Measurements from ENCODE around the gene NIBAN1.
"Not testable (repeated sequence)": the region's sequence is repeated elsewhere in the genome, so short reads cannot be mapped to it uniquely, and the experiment has no call there.

The NIBAN1 gene

DNA sequence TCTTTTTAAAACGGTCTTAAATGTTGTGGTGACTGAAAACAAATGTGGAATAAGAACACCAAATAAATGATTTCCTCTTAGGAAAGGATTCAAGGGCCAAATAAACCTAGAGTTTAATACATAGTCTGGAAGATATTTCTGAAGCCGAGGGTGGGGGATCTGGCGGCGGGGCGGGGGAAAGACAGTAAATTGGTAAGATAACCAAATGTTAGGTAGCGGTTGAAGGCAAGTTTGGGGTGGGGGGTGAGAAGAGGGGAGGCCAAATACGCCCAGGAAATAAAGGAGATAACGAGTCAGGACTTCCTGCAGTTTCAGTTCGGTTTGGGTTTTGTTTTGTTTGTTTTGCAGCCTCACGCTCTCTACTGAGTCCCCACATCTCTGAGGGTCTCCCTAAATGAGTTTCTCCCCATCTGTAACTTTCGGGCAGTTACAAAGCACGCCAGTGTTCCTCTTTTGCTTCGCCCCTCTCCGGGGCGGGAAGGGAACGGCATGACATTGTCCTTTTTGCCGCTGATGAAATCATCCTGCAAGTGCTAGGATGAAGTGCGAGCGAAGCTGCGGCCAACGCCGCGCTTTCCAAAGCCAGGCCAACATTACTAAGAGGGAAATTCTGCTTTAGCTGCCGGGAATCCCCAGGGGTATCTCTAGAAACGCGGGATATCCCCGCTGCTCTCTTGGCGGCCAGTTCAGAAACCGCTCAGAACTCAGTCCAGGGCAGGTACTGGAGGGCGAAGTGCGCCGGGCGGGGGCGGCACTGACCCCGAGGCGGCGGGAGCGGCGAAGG is 844 bp downstream of the NIBAN1 start:
- DNase-seq (ENCODE audit: insufficient read length, low spot score) (no peak), FAIRE-seq (peak; percentile 82)

DNA sequence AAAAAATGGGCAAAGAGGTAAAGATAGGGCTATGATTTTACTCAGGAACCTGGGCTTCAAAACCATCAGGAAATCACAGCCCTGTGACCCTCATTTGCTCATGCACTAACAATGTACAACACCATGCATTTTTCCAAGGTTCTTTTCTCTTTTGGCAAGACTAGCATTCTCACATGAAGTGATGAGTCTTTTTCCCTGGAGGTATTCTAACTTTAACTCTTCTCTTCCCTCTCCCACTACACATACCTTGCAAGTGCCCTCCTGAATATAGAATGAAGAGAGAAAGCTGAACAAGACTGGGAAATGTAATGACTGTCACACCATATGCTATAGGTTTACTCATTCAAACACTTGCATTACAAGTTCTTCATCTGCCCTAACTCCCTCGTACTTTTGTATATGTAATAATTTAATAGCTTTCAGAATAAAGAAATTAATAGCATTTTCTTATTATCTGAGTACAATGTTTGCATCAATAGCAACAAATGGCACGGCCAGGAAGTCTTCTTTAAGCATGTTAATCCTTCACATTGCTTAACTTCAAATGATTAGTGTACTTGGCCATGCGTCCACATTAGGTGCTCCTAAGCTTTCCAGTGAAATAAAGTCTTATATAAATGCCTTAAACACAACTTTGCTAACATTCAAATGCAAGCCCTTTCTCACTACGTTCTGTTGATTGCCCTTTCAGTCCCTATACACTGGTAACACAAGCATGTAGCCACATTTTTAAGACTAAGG is 1.8 kb downstream of the NIBAN1 start:
- DNase-seq (ENCODE audit: insufficient read length, low spot score), result no peak
- no peak for FAIRE-seq

DNA sequence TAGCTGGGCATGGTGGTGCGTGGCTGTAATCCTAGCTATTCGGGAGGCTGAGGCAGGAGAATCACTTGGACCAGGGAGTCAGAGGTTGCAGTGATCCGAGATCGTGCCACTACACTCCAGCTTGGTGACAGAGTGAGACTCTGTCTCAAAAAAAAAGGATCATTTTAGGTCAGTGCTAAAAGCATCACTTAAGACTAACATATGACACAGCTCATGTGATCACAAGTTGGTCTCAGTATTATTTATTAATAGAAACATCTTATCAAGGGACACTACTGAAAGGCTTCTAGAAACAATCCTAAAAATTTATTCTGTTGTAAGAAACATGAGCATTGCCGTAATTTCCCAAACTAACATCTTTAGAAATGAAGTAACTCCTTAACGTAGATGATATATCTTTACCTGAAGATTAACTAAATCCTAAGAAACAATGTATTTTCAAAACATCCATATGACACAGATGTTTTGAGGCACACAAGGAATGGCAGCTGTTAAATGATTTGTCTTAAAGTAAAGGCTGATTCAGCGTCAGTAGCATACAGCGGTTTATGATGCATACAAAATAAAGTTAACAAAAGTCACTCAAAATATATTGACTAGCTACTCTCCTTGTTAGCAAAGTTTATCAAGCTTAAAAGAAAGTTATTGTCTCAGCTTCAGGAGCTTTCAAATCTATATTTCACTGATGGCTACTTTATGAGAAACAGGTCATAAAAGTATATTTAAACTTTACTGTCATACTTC is 2.6 kb downstream of the NIBAN1 start:
- FAIRE-seq (no peak), DNase-seq (ENCODE audit: insufficient read length, low spot score) (no peak)

DNA sequence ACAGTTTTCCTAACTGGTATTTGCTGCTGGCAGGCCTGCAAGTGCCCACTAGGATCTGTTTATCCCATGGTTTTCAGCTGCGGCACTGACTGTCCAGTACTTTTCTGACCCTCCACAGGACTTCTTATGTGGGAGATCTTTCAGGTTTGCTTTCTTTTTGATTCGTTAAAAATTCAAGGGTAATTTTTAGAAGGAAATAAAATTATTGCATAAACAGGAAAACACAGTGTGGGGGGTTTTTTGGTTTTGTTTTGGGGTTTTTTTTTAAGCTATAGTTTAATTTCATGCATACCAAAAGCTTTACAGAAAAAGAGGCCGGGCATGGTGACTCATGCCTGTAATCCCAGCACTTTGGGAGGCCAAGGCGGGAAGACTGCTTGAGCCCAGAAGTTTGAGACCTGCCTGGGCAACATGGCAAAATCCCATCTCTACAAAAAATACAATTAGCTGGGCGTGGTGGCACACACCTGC is 3.6 kb downstream of the NIBAN1 start:
- no peak for DNase-seq (ENCODE audit: insufficient read length, low spot score)

DNA sequence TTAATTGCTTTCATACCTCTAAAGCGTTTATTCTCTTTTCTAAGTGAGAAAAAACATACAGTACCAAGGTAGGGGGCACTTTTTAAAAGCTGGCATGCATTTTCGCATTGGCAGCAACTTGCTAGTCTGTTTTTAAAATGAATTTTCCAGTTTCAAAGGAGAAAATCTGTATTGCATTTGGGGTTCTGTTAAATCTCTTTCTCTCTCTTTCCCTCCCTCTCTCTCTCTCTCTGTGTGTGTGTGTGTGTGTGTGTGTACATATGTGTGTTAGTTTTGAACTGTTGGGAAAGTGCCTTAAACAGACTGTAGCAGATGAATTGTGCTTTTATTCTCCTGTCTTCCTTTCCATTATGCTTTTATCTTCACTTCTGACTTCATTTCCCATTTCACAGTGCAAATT is 7.3 kb downstream of the NIBAN1 start:
- DNase-seq (ENCODE audit: insufficient read length, low spot score) (no peak), FAIRE-seq (no peak)

More for the DNA sequence above, 3.6 kb downstream of the NIBAN1 start:
- FAIRE-seq, result no peak

DNA sequence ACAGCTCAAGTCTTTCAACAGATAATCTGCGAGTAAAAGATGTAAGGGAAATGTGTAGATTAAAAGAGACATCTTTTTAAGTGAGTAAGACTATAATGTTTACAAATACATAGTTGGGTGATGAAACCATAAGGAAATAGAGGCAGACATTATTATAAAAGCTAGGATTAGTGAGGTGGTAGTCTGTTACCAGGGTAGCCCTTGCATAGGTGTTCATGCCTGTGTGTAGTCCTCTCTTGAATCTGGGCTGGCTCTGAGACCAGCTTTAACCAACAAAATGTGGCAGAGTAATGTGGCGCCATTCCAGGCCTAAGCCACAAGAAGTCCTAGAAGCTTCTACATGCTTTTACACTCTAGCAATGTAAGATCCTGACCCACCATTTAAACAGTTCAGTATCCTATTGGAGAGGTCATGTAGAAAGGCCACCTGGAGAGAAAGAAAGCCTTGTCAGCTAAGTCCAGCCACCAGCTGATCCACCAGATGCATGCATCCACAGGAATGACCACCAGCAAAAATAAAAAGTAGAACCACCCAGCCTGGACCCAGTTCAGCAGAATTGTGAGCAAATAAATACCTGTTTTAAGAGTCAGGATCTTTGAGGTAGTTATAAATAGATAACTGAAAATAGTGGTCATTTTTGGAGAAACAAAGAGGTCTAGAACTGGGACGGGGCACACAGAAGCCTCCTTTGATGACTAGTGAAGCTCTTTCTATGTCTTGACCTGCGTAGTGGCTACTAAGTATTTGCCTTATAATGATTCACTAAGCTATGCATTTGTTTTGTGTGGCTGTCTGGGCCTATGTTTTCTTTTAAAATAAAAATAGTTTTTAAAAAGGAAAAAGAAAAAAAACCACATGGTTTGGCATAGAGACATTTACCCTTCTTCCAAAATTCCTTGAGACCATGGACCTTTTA is 8.1 kb downstream of the NIBAN1 start:
- FAIRE-seq, result no peak
- no peak for DNase-seq (ENCODE audit: insufficient read length, low spot score)

DNA sequence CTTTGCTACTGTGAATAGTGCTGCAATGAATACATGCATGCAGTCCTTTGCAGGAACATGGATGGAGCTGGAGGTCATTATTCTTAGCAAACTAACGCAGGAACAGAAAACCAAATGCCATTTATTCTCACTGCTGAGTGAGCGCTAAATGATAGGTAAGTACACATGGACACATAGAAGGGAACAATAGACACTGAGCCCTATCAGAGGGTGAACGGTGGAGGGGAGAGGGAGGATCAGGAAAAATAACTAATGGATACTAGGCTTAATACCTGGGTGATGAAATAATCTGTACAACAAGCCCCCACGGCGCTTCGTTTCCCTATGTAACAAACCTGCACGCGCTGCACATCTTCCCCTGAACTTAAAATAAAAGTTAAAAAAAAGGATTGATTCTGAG is 8.9 kb downstream of the NIBAN1 start:
- DNase-seq (ENCODE audit: insufficient read length, low spot score) (no peak), FAIRE-seq (no peak)

DNA sequence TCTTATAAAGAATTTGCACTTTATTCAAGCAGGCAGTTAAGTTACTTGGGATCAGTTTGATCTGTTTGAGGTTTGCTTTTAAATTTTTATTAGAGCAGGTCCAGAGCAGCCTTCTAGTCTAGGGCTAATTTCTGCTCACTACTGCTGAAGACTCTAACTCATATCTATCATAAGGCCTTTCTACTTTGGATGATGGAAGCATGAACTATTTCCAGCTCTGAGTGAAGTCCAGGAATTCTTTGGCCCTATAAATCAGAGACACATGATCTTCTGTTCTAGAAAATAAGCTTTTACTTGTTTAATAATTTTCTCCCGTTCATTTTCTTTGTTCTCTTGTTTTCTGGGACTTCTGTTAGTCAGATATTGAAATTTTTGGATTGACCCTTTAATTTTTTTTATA is 14.7 kb downstream of the NIBAN1 start:
- DNase-seq (ENCODE audit: insufficient read length, low spot score), result no peak
- no peak for FAIRE-seq

DNA sequence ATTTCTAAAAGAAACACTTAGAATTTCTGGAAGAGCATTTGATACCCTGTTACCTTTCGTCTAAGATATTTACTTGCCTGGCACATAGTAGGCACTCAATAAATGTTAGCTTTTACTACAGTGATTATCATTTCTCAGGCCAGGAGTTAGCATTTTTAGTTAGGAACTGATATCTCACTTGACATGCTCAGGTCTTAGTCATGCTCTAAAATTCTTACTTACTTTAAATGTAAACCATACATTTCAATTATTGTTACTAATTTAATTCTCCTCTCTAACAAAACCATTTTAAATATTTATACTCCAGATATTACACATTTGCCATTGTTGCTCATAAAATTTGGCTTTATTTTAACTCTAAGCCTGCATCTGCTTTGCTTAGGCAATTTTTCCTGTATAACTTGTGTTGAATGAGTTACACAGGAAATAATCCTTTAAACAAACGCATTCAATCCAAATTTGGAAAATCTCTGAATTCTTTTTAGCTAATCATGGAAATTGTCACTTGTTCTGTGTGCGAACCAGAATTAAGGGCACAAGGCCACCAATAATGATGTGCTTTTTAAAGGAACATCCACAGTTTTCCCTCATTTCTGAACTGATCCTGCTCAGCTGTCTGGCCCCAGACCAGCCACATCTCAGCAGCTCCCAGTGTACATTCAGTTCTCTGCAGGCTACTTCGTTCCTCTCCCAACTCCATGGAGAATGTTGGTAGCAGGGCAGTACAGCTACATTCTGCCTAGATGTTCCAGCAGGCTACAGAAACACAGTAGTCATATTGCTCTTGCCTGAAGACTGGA is 15.6 kb downstream of the NIBAN1 start:
- FAIRE-seq (no peak), DNase-seq (ENCODE audit: insufficient read length, low spot score) (no peak)

DNA sequence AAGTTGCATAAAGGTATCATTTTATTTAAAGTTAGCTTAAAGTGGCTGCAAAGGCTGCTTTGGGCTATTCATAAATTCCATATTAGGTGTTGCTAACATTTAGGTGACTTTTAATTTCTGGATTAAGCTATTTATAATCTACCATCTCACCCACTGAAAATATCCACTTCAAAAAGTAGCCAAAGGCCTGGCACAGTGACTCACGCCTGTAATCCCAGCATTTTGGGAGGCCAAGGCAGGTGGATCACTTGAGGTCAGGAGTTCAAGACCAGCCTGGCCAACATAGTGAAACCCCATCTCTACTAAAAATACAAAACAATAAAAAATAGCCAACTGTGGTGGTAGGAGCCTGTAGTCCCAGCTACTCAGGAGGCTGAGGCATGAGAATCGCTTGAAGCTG is 16.4 kb downstream of the NIBAN1 start:
- FAIRE-seq; DNase-seq (ENCODE audit: insufficient read length, low spot score): not testable (repeated sequence)

DNA sequence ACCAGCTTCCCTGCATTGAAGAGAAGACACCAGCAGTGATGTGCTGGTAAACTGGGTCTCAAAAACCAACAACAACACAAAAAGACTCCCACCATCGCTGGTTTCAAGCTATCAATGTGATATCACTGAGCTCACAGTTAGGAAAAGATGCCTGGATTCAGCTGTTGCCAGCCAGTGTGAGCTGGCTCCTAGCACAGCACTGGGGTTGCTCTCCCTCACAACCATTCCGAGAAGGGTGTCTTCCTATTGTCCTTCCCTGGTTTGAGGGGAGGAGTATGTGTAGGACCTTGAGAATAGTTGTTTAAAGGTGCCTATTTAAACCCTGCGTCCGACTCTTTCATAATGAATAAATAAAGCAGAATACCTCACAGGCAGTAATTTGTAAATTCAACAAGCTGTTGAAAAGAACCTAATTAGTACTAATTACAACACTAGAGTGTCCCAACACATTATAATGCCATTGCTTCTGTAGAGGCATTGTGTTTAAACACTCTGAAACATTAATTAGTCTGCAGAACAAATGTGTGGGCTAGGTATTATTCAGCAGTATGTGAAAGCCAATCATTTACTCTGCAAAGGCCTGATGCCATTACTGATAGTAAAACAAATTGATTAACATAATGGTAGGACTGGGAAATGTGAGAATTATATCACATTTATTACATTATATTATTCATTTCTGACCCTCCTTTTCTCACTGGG is 17.2 kb downstream of the NIBAN1 start:
- no peak for DNase-seq (ENCODE audit: insufficient read length, low spot score)
- no peak for FAIRE-seq

DNA sequence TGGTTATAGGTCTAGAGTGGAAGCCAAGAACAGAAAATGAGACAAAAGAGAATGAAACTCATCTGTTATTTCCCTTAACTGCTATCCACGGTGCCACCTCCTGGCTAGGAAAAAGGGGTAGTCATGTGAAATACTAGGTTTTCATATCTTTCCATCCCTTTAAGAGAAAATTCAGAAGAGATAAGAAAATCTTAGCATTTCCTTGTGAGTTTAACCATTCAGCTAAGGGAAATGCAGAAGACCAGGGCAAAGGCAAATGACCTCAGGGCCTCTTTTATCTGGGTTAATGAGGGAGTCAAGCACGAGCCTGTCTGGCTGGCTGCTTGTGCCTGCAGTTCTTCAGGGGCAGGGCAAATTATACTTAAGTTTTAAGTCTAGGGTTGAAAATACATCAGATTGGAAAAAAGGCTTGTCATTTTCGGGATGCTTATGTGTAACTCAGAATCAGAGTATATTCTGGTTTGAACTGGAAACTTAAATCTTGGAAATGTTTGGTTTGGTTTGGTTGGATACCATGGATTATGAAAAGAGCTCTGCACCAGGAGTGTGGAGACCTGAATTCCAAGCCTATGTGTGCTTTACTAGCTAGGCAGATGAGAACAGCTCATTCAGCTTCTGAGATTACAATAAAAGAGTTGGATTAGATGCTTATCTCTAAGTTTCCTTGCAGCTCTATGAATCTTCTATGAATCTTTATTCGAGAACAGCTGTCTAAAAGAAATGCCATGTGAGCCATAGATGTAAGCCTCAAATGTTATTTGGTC is 19.9 kb downstream of the NIBAN1 start:
- DNase-seq (ENCODE audit: insufficient read length, low spot score) (no peak), FAIRE-seq (no peak)

DNA sequence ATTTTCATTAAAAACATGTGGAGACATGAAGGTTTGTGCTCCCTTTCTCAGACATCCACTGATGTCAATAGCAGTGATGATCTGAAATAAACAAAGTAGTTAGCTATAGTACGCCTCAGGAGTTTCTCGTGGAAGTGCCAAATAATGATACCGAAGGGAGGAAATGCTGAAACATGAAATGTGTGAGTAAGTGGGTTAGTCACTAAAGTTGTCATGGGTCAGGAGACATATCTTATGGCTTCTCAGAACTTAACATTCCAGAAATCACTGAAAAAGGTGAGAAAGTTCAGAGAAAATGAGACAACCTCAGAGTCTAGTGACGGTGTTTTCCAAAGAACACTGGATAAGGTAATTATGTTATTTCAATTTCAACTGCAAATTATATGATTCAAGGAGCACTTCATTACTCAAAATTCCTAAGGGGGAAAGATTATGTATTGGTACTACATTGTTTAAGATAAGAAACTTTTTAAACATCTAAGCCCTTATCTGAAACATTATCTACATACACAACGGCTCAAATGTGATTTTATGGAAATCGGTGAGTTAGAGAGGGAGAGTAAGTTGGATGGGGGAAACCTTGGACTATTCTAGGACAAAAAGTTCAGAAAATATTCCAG is 20.6 kb downstream of the NIBAN1 start:
- FAIRE-seq (no peak), DNase-seq (ENCODE audit: insufficient read length, low spot score) (no peak)

DNA sequence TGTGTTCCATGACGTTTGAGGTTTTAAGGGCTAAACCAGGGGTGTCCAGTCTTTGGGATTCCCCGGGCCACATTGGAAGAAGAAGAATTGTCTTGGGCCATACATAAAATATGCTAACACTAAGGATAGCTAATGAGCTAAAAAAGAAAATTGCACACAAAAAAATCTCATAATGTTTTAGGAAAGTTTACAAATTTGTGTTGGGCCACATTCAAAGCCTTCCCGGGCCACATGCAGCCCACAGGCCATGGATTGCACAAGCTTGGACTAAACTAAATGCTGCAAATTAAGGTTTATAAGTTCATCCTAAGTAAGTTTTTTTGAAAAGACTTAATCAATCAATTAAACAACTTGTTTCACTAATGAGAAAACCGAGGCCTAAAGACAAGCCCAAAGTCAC is 21.9 kb downstream of the NIBAN1 start:
- FAIRE-seq (no peak), DNase-seq (ENCODE audit: insufficient read length, low spot score) (no peak)

DNA sequence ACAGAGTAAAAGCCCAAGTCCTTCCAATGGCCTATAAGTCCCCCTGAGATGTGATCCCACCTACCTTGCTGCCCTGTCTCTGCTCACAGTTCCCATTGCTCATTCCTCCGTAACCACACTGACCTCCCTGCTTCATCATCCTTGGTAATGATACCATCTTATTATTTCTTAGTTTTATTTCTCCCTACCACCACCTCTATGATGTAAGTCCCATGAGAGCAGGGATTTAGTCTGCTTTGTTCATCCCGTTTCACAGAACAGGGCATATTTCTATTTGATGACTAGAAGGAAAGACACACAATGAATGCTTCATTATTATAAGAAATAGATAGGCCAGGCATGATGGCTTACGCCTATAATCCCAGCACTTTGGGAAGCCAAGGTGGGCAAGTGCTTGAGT is 22.5 kb downstream of the NIBAN1 start:
- FAIRE-seq (no peak), DNase-seq (ENCODE audit: insufficient read length, low spot score) (no peak)

DNA sequence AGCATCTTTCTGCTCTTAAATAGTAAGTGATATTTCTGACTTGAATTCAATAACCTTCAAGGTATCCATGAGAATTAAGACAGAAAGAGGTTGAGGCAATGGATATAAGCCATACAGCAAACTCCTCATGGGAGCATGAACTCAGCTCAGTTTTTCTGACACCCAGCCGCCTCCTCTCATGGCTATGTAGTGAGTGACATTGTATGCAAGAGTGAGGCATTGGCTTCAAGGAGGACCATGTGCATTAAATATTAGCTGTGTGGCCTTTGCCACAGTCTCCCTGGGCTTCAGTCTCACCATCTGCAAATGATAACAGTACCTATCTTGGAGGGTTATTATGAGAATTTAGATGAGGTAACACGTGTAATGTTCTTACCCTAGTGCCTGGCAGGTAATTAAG is 23.4 kb downstream of the NIBAN1 start:
- no peak for DNase-seq (ENCODE audit: insufficient read length, low spot score)
- no peak for FAIRE-seq

DNA sequence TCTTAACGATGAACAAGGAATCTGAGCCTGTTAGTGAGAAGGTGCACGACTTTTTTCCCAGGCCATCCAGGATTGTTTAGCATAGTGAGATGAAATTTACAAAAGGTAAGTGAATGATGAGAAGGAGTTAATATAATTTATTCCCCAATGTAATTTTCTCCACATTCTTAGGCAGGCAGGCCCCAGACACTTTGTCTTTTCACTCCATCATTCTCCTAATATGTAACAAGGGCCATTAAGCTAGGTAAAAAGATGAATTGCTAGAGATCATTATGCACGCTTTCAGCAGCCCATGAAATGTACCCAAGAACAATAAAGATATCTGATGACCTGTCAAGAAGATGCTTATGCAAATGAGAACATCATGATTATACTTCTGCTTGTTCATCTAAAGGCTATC is 24.1 kb downstream of the NIBAN1 start:
- no peak for DNase-seq (ENCODE audit: insufficient read length, low spot score)
- FAIRE-seq, result no peak
